Measurements from ENCODE around the gene UBE2O. TPM values are rescaled to one million over a fixed set of nuclear protein-coding genes. Genes with fewer than 3 reads are reported as not detected.

UBE2O gene
- total RNA-seq (2021; fragmentation: NEBNext Ultra II Directional; extraction: Animal tissue kit (Norgen Biotek cat#: 25700)): 10 to 100 TPM; 24.3 to 26.0 (median 24.5) TPM
- long read RNA-seq, partial matches to known transcripts: 5 of 6 reads
- long read RNA-seq, other reads (novel, unspliced or antisense): 1 of 6 reads

DNA sequence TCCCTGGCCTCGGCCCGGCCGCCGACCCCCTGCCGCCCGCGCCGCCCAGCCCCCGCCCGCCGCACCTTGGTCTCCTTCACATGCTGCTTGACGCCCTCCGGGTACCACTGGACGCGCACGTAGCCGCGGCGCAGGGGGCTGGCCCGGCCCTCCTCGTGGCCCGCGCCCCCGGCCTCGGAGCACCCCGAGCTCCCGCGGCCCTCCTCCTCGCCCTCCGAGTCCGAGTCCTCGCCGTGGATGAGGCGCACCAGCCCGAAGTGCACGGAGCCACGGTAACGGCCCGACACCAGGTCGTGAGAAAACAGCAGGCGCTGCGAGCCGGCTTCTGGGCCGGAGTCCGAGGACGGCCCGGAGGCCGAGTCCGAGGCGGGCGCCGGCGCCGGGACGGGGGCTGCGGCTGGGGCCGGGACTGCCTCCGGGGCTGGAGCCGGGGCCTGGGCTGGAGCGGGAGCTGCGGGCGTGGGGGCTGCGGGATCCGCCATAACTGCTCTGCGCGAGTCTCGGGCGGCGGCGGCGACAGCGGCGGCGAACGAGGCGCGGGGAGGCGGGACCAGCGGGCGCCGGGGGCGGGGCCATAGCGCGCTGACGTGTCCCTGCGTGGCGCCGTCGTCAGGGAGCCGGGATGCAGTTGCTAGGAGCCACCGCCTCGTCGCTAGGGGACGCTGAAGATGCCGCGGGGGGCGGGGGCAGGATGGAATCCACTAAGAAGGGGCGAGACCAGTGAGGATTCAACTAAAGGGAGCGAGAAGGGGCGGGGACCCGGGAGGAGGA is at the start of gene UBE2O:
TSS of gene UBE2O (minus strand) at position 493 of the 771 bp plus-strand sequence. CDS start at position 482, 11 bp downstream.
- peak within 1 kb of the TSS; percentile 72 for H3K27ac Mint-ChIP-seq
- no peaks in the 10 kb centered on the region for H3K27me3 Mint-ChIP-seq (ENCODE audit: insufficient read depth)
- H3K9me3 Mint-ChIP-seq: no peaks in the 10 kb centered on the region
- peaks cover 36% of the 10 kb centered on the region for H3K4me1 Mint-ChIP-seq (ENCODE audit: low read depth)
- peak; percentile 83 for DNase-seq
- H3K36me3 Mint-ChIP-seq (ENCODE audit: low read depth): no peaks in the 10 kb centered on the region
- TF ChIP-seq, protein P1, sequence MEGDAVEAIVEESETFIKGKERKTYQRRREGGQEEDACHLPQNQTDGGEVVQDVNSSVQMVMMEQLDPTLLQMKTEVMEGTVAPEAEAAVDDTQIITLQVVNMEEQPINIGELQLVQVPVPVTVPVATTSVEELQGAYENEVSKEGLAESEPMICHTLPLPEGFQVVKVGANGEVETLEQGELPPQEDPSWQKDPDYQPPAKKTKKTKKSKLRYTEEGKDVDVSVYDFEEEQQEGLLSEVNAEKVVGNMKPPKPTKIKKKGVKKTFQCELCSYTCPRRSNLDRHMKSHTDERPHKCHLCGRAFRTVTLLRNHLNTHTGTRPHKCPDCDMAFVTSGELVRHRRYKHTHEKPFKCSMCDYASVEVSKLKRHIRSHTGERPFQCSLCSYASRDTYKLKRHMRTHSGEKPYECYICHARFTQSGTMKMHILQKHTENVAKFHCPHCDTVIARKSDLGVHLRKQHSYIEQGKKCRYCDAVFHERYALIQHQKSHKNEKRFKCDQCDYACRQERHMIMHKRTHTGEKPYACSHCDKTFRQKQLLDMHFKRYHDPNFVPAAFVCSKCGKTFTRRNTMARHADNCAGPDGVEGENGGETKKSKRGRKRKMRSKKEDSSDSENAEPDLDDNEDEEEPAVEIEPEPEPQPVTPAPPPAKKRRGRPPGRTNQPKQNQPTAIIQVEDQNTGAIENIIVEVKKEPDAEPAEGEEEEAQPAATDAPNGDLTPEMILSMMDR (IDR thresholded peaks at IDR 0.05): peak; percentile 78
- peak within 1 kb of the TSS; percentile 96 for H3K4me3 Mint-ChIP-seq

DNA sequence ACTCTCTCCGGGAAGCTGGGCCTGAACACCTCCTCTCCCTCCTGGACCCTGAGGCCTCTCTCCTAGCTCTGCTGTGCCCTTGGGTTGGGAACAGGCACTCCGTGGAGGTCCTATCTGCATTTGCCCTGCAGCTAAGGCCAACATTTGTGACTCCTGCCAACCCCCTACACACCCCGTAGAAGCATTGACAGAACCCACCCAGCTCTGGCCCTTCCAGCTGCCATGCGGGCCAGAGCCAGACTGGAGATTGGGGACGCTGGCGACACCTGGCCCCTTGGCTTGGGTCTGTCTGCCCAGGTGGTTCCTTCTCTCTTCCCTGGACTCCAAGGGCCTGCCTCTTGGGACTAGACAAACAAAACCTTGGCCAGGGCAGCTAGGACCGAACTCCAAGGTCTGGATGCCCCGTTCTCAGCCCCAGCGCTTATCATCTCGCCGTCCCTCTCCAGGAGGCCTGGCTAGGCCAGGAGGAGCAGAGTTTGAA is 48.9 kb upstream of the UBE2O start:
- peak overlapping the region; percentile 85 for H3K4me3 Mint-ChIP-seq
- peaks cover 49% of the 10 kb centered on the region for H3K4me1 Mint-ChIP-seq (ENCODE audit: low read depth)
- TF ChIP-seq, protein P1 (IDR thresholded peaks at IDR 0.05): no peak
- H3K27ac Mint-ChIP-seq: peak overlapping the region; percentile 80
- H3K27me3 Mint-ChIP-seq (ENCODE audit: insufficient read depth): peaks cover 1% of the 10 kb centered on the region
- H3K36me3 Mint-ChIP-seq (ENCODE audit: low read depth): no peaks in the 10 kb centered on the region
- DNase-seq: no peak
- no peaks in the 10 kb centered on the region for H3K9me3 Mint-ChIP-seq

DNA sequence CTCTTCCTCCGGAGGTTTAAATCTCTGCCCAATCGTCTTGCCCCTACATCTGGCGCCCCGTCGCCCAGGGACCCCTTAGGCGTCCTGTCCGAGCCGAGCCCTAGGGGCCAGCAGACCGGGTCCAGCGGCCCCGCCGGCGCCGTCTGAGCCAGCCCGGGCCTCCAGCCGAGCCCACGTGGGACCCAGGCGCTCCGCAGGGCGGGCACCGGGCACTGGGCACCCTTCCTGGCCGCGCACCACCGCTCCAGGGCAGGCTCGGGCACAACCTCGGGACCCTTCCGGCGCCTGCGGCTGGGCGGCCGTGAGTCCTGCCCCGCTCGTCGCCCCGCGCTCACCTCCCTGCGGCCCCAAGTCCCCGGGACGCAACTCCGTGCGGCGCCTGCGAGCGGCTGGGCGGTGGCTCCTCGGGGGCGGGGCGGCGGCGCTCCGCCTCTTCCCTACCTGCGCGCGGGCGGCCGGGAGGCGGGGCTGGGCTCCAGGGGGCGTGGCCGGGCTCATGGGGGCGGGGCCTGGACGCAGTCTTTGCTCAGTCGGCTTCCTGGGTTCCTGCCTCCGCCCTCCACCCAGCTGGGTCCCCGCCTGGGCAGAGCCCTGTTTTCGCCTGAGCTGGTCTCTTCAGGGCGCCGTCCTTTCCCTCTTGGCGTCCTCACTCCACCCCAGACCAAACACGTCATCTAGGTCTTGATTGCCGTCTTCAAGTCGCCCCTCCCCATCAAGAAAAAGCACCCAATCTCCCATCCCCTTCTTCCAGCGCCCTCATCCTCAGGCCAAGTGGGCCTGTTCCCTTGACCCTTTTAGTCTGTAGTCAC is 48.3 kb upstream of the UBE2O start, which contains the start of gene RHBDF2:
TSS of gene RHBDF2 (minus strand) at position 406 of the 809 bp plus-strand sequence. CDS start 19,899 bp downstream, outside the sequence.
- H3K27ac Mint-ChIP-seq: peak within 1 kb of the TSS; percentile 80
- TF ChIP-seq, protein P1 (IDR thresholded peaks at IDR 0.05): no peak
- H3K4me3 Mint-ChIP-seq: peak within 1 kb of the TSS; percentile 85
- H3K36me3 Mint-ChIP-seq (ENCODE audit: low read depth): no peaks in the 10 kb centered on the region
- peaks cover 45% of the 10 kb centered on the region for H3K4me1 Mint-ChIP-seq (ENCODE audit: low read depth)
- DNase-seq: peak; percentile 65
- peaks cover 1% of the 10 kb centered on the region for H3K27me3 Mint-ChIP-seq (ENCODE audit: insufficient read depth)
- no peaks in the 10 kb centered on the region for H3K9me3 Mint-ChIP-seq

DNA sequence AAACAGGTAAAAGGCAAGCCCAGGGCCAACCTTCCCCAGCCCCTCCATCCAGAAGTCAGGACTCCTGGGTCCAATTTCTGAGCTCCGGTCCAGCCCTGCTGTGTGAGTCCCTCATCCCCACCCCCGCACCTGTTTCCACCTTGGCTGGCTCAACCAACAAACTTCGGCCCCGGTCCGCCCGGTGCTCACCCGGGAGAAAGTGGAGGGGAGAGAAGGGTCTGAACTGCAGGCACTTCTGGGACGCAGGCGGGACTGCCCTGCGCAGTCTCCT is 47.7 kb upstream of the UBE2O start:
- Mint-ChIP-seq H3K27me3 (ENCODE audit: insufficient read depth) (peaks cover 1% of the 10 kb centered on the region), H3K4me1 (ENCODE audit: low read depth) (peaks cover 45% of the 10 kb centered on the region), H3K27ac (no peak overlapping the region), H3K9me3 (no peaks in the 10 kb centered on the region), H3K36me3 (ENCODE audit: low read depth) (no peaks in the 10 kb centered on the region), H3K4me3 (peak overlapping the region; percentile 85)
- TF ChIP-seq, protein P1 (IDR thresholded peaks at IDR 0.05): no peak
- DNase-seq: no peak

DNA sequence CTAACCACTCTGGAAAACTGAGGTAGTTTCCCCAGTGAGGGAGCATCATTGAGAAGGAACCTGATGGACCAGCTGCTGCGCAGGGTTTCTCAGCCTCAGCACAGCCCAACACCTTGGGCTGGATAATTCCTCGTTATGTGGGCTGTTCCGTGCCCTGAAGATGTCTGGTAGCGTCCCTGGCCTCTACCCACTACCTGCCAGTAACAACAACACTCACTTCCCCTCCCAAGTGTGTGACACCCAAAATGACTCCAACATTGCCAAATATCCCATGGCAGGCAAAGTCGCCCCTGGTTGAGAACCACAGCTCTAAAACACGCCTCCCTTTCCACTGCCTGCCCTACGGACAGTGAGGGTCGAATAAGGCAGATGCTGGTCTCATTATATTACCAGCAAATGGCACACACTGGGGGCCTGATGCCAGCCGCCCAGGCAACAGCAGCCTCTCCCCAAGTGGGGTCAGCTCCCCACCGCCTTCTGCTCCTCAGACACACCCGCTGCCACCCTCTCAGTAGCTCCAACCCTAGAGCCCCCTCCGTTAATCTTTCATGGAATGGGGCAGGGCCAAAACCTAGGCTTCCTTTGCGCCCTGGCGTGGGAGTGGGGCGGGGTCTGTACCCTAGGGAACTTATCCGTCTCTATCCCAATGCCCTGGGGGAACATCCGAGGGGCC is 47.3 kb upstream of the UBE2O start:
- Mint-ChIP-seq H3K27me3 (ENCODE audit: insufficient read depth) (peaks cover 1% of the 10 kb centered on the region), H3K27ac (no peak overlapping the region), H3K36me3 (ENCODE audit: low read depth) (no peaks in the 10 kb centered on the region), H3K4me3 (peak overlapping the region; percentile 85), H3K9me3 (no peaks in the 10 kb centered on the region), H3K4me1 (ENCODE audit: low read depth) (peaks cover 45% of the 10 kb centered on the region)
- no peak for DNase-seq
- TF ChIP-seq, protein P1 (IDR thresholded peaks at IDR 0.05): no peak
